H1 (cell line): ENCODE measurements around the gene HNF1A.

ENCODE experiments used
- CEBPB ChIP-seq: IDR thresholded peaks from 2 replicates; pipeline ENCODE4 v1.6.1; 2012; ENCODE audit warnings: low read depth, low read length
- EP300 ChIP-seq, 2 experiments: IDR thresholded peaks; 1 replicate in 1 of 2; 2 replicates in 1 of 2; pipeline ENCODE4 v1.6.1; 2011 to 2012; ENCODE audit warnings: low read depth in 2 of 2, low read length in 2 of 2, mild to moderate bottlenecking in 2 of 2, borderline replicate concordance in 1 of 2, inconsistent platforms in 1 of 2, moderate library complexity in 1 of 2
- EZH2 ChIP-seq: fragments of 200-600 bp; sonication (generic); IDR thresholded peaks from 2 replicates; pipeline ENCODE4 v1.7.1; 2012; ENCODE audit warnings: low read depth, mild to moderate bottlenecking, moderate library complexity, low read length, inconsistent platforms; ENCODE audit not compliant: severe bottlenecking
- KDM5A ChIP-seq: fragments of 200-600 bp; IDR thresholded peaks from 2 replicates; pipeline ENCODE4 v1.7.1; 2012; ENCODE audit warnings: mild to moderate bottlenecking, low read length, inconsistent platforms, mixed read lengths
- POLR2A ChIP-seq, 2 experiments: IDR thresholded peaks; 1 replicate in 1 of 2; 2 replicates in 1 of 2; pipeline ENCODE4 v1.6.1; 2011; ENCODE audit warnings: low read depth in 2 of 2, low read length in 2 of 2, mild to moderate bottlenecking in 2 of 2; ENCODE audit errors: control extremely low read depth in 1 of 2
- POLR2AphosphoS5 ChIP-seq: IDR thresholded peaks from 2 replicates; pipeline ENCODE4 v1.6.1; 2011; ENCODE audit warnings: low read depth, low read length
- RFX5 ChIP-seq: IDR thresholded peaks from 2 replicates; pipeline ENCODE4 v1.6.1; 2011; ENCODE audit warnings: low read depth, low read length, improper control_type of control experiment, borderline replicate concordance
- SUZ12 ChIP-seq: fragments of 200-600 bp; sonication (generic); IDR thresholded peaks from 2 replicates; pipeline ENCODE4 v1.6.1; 2012; ENCODE audit warnings: mild to moderate bottlenecking, inconsistent platforms, low read length, moderate library complexity, mixed read lengths
- TCF12 ChIP-seq: IDR thresholded peaks from 2 replicates; pipeline ENCODE4 v1.6.1; 2011; ENCODE audit warnings: low read depth, mild to moderate bottlenecking, low read length
- ZNF274 ChIP-seq: IDR thresholded peaks from 2 replicates; pipeline ENCODE4 v1.7.0; 2012; ENCODE audit warnings: low read length, borderline replicate concordance; ENCODE audit errors: extremely low read depth
- TF ChIP-seq, protein P1 (sequence below), 3 experiments: IDR thresholded peaks; 1 replicate in 2 of 3; 2 replicates in 1 of 3; pipeline versions ENCODE4 v1.5.1 to v1.6.1; 2011; ENCODE audit warnings: low read length in 3 of 3, mild to moderate bottlenecking in 3 of 3, inconsistent platforms in 2 of 3, low read depth in 1 of 3, moderate library complexity in 1 of 3; ENCODE audit not compliant: insufficient read depth in 1 of 3; ENCODE audit errors: control extremely low read depth in 1 of 3

DNA sequence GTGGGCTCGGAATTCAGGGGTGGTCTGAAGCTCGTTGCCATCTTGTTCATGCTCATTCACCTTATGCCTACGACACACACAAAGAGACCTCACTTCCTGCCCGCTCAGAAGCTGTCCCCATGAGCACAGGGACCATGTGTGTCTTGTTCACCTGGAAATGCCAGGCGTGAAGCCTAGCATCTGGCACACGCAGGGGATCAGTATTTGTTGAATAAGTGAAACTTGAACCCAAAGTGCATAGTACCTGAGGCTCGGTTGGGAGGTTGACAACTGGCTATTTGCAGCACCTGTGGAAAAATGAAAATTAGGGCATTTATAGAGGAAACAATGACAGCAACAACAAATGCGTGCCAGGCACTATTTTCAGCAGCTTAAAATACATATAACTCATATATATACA, 32.5 kb downstream of the HNF1A start:
- TF ChIP-seq POLR2AphosphoS5 (no peak), POLR2A (IDR thresholded peaks at IDR 0.05; ENCODE audit: control extremely low read depth in 1 of 2, low read depth in 2 of 2, low read length in 2 of 2) (no peak), TCF12 (no peak), SUZ12 (no peak), EP300 (IDR thresholded peaks at IDR 0.05; ENCODE audit: borderline replicate concordance in 1 of 2, low read depth in 2 of 2, low read length in 2 of 2) (no peak), KDM5A (no peak), CEBPB (no peak), EZH2 (no peak), ZNF274 (no peak), RFX5 (no peak)
- TF ChIP-seq, protein P1, sequence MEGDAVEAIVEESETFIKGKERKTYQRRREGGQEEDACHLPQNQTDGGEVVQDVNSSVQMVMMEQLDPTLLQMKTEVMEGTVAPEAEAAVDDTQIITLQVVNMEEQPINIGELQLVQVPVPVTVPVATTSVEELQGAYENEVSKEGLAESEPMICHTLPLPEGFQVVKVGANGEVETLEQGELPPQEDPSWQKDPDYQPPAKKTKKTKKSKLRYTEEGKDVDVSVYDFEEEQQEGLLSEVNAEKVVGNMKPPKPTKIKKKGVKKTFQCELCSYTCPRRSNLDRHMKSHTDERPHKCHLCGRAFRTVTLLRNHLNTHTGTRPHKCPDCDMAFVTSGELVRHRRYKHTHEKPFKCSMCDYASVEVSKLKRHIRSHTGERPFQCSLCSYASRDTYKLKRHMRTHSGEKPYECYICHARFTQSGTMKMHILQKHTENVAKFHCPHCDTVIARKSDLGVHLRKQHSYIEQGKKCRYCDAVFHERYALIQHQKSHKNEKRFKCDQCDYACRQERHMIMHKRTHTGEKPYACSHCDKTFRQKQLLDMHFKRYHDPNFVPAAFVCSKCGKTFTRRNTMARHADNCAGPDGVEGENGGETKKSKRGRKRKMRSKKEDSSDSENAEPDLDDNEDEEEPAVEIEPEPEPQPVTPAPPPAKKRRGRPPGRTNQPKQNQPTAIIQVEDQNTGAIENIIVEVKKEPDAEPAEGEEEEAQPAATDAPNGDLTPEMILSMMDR (IDR thresholded peaks at IDR 0.05; ENCODE audit: control extremely low read depth in 1 of 3, insufficient read depth in 1 of 3, low read depth in 1 of 3, low read length in 3 of 3), result no peak
